Mucosa of stomach (tissue), 1 donor: ENCODE measurements around the gene ABO.
"Not testable (repeated sequence)": the region's sequence is repeated elsewhere in the genome, so short reads cannot be mapped to it uniquely, and the experiment has no call there.

Source experiments
- H3K27me3 ChIP-seq: one replicate; pipeline ENCODE4 v1.7.0; 2013; ENCODE audit warnings: mild to moderate bottlenecking, low read length; ENCODE audit not compliant: control insufficient read depth, insufficient read depth
- H3K36me3 ChIP-seq: one replicate; pipeline ENCODE4 v1.7.0; 2013; ENCODE audit warnings: low read length; ENCODE audit not compliant: control insufficient read depth, insufficient read depth
- H3K4me1 ChIP-seq: one replicate; pipeline ENCODE4 v1.7.0; 2013; ENCODE audit warnings: mild to moderate bottlenecking, low read length; ENCODE audit not compliant: control insufficient read depth, insufficient read depth
- H3K4me3 ChIP-seq: one replicate; pipeline ENCODE4 v1.7.0; 2013; ENCODE audit warnings: low read length
- H3K9ac ChIP-seq: one replicate; pipeline ENCODE4 v1.7.0; 2013; ENCODE audit warnings: mild to moderate bottlenecking, low read length, moderate library complexity
- H3K9me3 ChIP-seq: one replicate; pipeline ENCODE4 v1.7.0; 2013; ENCODE audit warnings: mild to moderate bottlenecking, low read length, moderate library complexity; ENCODE audit not compliant: control insufficient read depth
- donor health status: Pancreatic carcinoma.

Gene ABO

DNA sequence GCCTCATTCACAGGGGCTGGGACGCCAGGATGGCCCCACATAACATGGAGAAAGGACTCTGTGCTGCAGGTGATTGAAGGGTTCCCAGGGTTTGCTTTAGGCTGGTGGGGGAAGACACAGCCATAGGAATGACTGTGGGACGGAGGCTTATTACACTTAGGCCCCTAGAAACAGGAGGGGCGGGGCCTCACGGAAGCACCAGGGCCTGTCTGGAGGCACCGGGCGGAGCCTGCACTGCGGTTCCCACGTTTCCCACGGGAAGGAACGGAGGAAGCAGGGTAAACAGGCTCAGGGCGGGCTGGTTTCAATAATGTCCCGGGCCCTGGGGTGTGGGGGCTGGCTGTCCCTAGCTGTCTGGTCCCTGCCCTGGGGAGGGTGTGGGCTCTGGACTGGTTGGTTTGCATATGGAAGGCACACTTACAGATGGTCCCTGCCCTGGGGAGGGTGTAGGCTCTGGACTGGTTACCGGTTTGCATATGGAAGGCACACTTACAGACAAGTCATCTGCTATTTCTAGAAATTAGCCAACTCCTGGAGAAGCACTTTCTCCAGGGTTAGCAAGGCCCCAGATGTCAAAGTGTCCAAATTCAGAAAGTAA lies 51.7 kb downstream of the ABO start:
- not testable (repeated sequence) for H3K9me3 ChIP-seq, H3K4me1 ChIP-seq, H3K36me3 ChIP-seq, H3K4me3 ChIP-seq, H3K27me3 ChIP-seq, H3K9ac ChIP-seq

DNA sequence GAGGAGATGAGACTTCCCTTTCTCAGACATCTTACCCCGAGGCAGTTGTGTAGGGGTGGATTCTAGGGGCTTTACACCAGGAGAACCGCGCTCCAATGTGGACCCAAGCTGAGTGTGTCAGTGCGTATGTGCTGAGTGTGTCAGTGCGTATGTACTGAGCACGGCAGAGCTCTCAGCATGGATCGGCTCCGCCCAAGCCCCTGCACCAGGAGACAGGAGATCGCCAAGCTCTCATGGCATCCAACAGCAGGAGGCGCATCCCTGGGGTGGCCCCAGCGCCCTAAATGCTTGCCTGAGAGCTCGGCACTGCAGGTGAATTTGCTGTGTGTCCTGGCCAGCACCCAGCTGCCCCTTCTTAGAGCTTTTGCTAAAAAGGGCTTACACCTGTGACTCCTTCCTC lies 53.0 kb downstream of the ABO start:
- not testable (repeated sequence) for H3K4me1 ChIP-seq, H3K4me3 ChIP-seq, H3K36me3 ChIP-seq, H3K9me3 ChIP-seq, H3K27me3 ChIP-seq, H3K9ac ChIP-seq

DNA sequence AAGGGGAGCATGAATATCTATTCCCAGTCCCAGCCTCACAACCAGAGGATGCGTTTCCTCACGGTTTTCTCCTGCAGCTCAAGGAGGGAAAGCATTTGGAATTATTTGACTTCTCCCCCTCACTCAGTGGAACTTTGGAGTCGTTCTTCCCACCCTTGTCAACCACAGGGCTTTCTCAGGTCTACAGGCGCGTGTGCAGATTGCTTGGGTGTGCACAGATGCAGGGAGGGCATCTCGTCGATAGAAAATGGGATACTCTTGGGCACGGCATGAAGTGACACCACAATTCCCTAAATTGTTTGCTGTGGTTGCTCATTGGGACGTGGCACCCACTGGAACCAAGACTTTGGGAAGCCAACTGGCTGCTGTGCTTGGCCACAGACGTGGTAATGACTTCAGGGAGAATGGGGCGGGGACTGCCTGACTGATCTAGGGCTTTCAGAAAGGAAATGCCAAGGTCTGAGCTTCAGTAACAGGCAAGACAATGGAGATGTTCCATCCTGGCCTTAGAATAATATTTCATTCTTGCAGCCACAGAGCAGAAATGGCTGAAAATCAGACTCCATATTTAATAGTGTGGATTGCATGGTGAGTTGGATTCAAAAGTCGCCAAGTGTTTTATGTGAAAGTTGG lies 53.7 kb downstream of the ABO start:
- Histone ChIP-seq H3K9ac (no peak overlapping the region), H3K36me3 (no peaks in the 10 kb centered on the region), H3K4me3 (no peak overlapping the region), H3K9me3 (no peaks in the 10 kb centered on the region), H3K4me1 (peaks cover 5% of the 10 kb centered on the region), H3K27me3 (peaks cover 7% of the 10 kb centered on the region)

DNA sequence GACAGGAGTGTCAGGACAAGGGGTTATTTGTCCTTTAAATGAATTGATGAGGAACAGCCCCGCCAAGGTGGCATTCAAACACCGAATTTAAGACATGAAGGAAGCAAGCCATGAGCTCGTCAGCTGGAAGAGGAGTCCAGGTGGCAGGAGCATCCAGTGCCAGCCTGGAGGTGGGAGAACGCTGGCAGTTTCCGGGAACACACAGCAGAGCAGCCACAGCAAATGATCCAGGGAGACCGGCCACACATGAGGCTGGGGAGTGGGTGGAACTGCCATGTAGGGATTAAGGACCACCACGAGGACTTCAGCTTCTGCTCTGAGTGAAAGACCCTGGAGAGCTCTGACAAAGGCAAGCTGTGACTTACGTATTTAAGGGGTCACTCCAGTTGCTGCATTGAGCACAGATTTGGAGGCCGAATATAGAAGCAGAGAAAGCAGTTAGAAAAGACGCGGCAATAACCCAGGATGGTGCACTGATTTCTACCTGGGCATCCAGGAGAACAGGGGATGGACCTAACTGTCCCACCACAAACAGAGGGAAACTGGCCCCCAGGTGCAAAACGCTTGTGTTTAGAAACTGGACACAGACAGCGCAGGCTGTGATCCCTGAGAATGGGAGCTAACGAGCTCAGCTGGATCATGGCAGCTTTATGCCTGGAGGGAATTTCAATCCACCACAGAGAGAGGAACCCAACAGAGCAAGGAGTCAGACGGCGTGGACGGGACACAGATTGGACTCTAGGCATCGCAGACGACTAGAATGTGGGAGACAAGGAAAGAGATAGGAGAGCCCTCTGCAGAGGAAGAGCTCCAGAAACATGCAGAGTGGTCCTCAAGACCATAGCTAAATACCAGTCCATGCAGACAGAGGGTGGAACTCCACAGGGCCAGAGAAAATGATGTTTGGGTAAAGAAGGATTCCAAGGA lies 56.7 kb downstream of the ABO start:
- not testable (repeated sequence) for H3K4me3 ChIP-seq, H3K4me1 ChIP-seq, H3K36me3 ChIP-seq, H3K9ac ChIP-seq, H3K9me3 ChIP-seq, H3K27me3 ChIP-seq

DNA sequence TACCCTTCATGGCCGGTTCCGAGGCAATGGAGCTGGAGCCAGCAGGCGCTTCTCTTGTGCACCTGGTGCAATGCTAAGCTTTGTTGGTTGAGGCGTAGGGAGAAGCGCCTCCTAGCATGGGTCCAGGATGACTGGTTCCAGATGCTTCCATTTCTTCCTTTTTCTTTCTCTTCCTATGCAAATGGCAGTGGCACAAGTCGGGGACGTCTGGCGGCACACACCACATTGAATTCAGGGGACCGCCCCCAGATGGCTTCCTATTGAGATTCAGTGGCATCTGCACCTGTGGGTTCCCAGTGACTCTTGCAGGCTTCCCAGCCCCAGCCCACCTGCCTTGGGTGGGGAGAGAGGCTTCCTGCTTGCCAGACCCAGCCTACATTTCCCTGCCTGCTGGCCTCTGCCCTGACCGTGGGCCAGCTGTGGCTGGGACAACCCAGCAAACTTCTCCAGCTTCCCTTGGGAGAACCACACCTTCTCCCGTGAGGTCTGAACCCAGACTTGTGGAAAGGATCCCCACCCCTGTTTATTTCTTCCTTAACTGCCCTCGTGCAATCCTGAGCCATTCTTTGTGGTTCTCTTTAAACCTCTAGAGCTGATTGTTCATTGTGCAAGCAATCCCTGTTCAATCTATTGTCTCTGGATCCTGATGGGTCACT lies 57.5 kb downstream of the ABO start:
- H3K36me3 ChIP-seq, H3K4me3 ChIP-seq, H3K9ac ChIP-seq, H3K9me3 ChIP-seq, H3K4me1 ChIP-seq, H3K27me3 ChIP-seq: not testable (repeated sequence)

DNA sequence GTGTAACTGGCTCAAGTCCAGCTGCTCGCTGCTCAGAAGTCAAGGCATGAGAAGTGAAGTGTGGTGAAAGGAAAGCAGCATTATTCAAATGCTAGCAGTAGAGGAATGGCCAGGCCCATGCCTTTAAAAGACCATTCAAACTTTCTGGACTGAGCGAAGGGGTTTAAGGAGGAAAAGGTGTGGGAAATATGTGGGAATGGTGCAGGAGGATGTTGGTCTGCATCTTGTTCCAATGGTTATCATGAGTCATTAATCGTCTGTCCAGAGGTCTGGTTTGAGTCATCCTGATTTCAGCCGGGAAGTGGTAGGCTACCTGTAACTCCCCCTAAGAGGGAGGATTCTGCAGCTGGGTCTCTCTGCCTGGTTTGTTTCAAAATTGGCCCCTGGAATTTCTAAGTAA lies 60.7 kb downstream of the ABO start:
- H3K4me1 ChIP-seq, H3K36me3 ChIP-seq, H3K9ac ChIP-seq, H3K4me3 ChIP-seq, H3K9me3 ChIP-seq: not testable (repeated sequence)
- peaks cover 13% of the 10 kb centered on the region for H3K27me3 ChIP-seq

DNA sequence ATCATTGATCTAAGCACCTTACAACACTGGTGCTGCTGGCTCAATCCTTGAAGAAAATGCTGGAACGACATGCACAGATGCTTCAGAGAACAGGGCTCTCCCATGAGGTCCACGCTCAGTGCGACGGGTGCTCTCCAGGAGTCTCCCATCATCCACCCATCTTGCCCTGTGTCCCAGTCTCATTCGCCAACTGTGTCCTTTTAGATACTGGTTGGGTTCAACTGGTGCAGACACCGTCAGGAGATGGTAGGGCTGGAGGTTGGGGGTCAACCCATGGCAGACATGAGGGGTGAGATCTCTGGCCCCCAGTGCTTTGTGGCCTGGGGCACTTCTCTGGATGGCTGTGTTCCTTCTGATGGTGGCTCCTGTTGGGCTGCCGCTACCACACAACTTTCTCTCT lies 64.4 kb downstream of the ABO start:
- Histone ChIP-seq H3K9ac (no peak overlapping the region), H3K4me1 (no peaks in the 10 kb centered on the region), H3K4me3 (no peak overlapping the region), H3K36me3 (no peaks in the 10 kb centered on the region), H3K9me3 (no peaks in the 10 kb centered on the region), H3K27me3 (peaks cover 7% of the 10 kb centered on the region)

DNA sequence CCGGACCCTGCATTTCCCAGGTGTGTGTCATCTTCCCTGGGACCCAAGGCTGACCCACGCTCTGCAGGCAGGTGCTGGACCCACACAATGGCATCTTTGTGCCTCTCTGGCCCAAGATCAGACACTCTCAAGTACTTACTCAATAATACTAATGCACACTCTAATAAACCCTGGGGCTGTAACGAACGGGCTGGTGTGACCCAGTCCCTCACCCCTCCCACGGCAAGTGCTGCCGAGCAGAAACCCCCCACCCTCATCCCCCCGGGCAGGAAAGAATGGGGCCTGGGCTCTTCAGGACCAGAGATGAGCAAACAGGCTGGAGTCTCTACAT lies 64.8 kb downstream of the ABO start:
- peaks cover 7% of the 10 kb centered on the region for H3K27me3 ChIP-seq
- no peak overlapping the region for H3K9ac ChIP-seq
- H3K36me3 ChIP-seq, result no peaks in the 10 kb centered on the region
- H3K9me3 ChIP-seq, result no peaks in the 10 kb centered on the region
- H3K4me3 ChIP-seq, result no peak overlapping the region
- H3K4me1 ChIP-seq, result no peaks in the 10 kb centered on the region

DNA sequence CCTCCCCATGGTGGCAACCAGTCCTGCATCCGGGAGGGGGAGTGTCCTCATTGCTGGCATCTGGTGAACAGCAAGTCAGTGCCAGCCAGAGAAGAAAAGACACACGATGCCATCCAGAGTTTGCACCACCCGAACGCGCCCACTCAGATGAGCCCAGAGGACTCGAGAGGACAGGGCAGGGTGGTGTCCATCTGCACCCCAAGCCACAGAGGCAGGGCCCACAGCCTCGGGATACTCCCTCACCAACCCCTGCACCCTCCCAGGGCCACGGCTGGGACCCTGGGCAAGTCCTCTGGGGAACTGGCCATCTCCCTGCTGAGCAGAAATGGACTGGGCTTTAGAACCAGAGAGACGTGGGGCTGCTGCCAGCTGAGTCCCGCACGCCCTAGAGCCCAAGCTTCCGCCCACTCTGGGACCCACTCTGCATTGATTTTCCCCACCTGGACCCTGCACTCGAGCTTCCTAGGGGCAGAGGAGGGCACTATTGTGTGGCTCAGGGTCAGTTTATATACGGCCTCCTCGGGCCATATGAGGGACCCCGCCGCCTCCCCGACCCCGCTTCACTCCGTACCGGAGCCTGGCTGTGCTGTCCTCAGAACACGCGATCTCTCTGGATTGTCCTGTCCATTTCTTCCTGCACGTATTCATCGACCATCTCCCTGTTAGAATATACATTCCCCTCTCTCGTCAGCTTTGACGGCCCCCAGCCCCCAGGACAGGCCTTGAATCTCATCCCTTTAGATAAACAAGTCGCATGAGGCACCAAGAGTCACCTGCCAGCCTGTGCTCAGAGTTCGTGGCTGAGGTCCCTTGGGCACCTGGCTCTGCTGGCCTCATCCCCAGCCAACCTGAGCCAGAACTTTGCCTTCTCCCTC lies 65.4 kb downstream of the ABO start:
- not testable (repeated sequence) for H3K4me1 ChIP-seq, H3K9me3 ChIP-seq, H3K9ac ChIP-seq, H3K27me3 ChIP-seq, H3K4me3 ChIP-seq, H3K36me3 ChIP-seq

DNA sequence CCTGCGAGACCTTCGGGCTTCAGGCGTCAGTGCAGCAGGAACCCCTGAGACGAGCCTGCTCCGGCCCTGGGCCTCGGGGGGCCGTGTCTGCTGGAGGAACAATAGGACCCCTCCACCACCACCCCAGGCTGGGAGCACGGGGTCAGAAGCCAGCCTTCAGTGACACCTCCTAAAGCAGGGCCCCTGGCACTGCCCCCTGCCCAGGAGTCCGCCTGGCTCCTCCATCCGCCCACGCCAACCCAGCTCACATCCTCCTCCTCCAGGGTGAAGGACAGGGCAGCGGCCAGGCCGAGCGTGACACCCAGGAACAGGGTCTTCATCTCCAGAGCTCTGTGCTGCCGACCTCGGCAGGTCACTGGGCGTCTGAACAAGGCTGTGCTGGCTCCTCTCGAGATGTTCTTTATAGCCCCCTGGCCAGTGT lies 66.1 kb downstream of the ABO start, which contains the start of gene OBP2B:
TSS of gene OBP2B (minus strand) at position 371 of the 421 bp plus-strand sequence. CDS start at position 320, 51 bp downstream.
- H3K4me3 ChIP-seq, H3K4me1 ChIP-seq, H3K36me3 ChIP-seq, H3K9me3 ChIP-seq, H3K9ac ChIP-seq, H3K27me3 ChIP-seq: not testable (repeated sequence)

DNA sequence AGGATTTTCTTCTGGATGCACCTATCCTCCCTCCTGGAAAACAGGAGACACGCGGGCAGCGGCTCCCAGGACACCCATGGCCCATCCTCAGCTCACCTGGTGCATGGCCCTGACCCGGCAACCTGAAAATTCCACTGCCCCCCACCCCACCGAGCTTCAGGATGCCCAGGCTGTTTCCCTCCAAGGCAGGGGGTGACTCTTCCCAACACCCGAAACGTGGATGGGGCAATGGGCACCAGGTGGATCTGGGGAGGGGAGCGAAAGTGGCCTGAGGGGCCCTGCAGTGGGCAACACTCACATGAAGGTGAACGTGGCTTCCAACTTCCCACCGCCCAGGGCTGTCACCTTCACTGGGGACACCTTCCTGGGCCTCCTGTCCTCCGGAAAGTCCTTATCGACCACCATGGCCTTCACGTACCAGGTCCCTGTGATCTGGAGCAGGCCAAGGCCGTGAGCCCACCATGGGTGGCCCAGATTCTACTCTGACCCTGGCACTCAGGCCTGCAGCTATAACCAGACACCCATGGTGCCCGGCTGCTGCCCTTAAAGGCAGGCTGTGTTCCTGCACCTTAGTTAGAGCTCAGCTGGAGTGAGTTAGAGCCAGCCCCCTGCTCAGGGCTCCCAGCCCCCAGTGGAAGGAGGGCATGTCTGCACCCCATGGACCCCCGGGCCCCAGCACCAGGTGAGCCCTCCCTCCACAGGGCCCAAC lies 66.7 kb downstream of the ABO start:
- H3K4me3 ChIP-seq, H3K9ac ChIP-seq, H3K9me3 ChIP-seq, H3K27me3 ChIP-seq, H3K36me3 ChIP-seq, H3K4me1 ChIP-seq: not testable (repeated sequence)
